Activated T-cell treated with anti-CD3 and anti-CD28 coated beads for 1 hour (primary cell): ENCODE measurements around the gene GPR132.
"Not testable (repeated sequence)": the region's sequence is repeated elsewhere in the genome, so short reads cannot be mapped to it uniquely, and the experiment has no call there.

Experiments used
- DNase-seq: peaks from one replicate; pipeline ENCODE4 v3.0.0-alpha.2; 2020; ENCODE audit warnings: low read depth

The GPR132 gene

GRCh38 chr14:105065280-105066228, at the start of gene GPR132:
Gene GPR132, minus strand, starts transcription at chr14:105065430. Its CDS starts 10,010 bp downstream, at chr14:105055420.
- peak; percentile 74 for DNase-seq

- not testable (repeated sequence) for DNase-seq
Measured at GRCh38 chr14:105109243-105109642, 44.0 kb upstream of the GPR132 start.

- no peak for DNase-seq
Measured at GRCh38 chr14:105108516-105108864, 43.3 kb upstream of the GPR132 start.

DNA sequence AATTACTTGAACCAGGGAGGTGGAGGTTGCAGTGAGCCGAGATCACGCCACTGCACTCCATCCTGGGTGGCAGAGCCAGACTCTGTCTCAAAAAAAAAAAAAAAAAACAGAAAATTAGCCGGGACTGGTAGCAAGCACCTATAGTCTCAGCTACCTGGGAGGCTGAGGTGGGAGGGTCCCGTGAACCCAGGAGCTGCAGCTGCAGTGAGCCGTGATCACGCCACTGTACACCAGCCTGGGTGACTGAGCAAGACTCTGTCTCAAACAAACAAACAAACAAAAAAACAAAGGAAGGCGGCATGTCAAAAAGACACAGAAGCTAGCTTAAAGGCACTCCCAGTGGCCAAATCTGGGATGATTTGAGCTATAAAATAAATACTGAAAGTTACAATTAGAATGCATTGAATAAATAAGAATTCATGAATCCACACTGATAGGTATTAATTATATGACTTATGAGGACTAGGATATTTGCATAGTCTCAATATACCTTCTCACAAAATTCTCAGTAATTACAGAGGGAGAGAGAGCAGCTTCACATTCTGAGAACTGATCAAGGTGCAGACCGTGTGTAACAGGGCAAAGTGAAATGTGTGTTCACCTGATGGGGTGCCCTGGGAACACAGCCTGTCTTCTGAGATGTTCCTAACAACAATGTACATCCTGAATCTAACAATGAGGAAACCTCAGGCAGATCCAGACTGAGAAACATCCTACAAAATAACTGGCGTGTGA, 42.7 kb upstream of the GPR132 start:
- DNase-seq: no peak

DNA sequence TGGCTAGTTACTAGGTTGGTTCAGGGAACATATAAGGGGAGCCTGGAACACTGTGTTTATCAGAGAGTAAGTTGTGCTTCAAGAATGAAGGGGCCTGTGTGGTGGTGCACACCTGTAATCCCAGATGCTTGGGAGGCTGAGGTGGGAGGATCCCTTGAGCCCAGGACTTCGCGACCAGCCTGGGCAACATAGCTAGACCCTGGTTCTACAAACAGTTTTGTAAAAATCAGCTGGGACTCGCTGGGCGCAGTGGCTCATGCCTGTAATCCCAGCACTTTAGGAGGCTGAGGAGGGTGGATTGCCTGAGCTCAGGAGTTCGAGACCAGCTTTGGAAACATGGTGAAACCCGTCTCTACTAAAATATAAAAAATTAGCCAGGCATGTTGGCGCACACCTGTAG, 42.1 kb upstream of the GPR132 start:
- no peak for DNase-seq

DNA sequence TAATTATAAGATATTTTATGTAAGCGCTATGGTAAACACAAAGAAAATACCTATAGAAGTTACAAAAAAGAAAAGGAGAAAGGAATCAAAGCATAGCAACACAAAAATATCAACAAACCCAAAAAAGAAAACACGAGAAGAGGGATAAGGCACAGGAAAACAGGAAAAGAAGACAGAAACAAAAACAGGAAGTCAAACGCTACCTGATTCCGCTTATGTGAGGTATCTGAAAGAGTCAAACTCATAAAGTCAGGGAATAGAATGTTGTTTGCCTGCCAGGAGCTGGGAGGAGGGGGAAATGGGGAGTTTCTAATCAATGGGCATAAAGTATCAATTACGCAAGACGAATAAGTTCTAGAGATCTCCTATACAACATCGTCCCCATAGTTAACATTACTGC, 39.9 kb upstream of the GPR132 start:
- DNase-seq: no peak

DNA sequence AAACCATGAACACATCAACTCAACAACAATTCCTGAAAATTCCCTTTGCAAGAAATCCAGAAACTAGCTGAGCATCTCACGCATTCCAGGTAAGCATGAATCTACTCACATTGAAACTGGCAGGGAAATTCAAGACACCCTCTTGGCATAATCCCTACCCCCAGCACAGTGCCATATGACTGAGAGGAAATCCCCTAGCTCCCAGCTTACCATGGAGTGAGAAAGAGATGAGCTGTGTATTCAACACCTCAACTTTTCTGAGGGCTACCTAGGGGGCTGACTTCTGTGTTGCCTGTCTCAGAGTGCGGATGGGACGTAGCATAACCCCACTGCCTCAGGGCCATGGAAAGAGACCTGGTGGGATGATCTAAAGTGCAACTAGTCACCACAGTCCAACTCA, 37.7 kb upstream of the GPR132 start:
- no peak for DNase-seq

DNA sequence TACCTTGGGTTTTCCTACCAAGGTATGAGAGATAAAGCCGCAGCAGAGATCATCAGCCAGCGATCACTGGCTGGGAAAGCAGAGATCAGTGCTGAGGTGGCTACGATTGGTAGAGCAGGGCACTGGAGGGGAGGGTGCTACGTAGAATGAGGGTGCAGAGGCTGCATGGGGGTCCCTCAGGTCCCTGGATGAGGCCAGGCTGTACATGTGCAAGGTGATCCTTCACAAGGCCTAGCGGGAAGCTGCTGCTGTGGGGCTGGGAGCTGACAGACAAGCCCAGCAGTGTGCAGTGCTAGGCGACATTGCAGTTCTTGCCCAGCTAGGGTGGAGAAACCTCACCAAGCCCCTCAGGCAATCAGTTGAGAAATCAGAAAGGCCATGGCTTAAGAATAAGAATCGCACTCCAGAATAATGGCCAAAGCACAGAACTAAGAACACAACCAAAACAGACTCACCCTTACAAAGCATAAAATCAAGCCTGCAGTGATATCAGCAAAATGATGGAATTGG, 37.2 kb upstream of the GPR132 start:
- DNase-seq: no peak

- no peak for DNase-seq
Measured at GRCh38 chr14:105100910-105101309, 35.7 kb upstream of the GPR132 start.

GRCh38 chr14:105099778-105100177, 34.5 kb upstream of the GPR132 start:
- no peak for DNase-seq

- DNase-seq: no peak
Measured at GRCh38 chr14:105098316-105098715, 33.1 kb upstream of the GPR132 start.

DNA sequence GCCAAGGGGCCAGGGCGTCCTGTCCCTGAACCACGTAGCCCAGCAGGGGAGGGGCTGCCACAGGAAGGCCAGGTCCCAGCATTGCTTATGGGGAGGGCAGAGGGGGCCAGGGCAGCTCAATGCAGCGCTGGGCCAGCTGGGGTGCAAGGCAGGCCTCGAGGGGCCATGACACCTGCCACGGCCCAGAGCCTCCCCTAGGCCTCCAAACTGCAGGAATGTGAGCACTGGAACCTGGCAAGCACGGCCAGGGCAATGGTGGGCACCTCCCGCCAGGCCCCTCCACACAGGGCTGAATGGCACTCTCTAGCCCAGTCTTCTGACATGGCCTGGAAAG, 32.5 kb upstream of the GPR132 start:
- no peak for DNase-seq

DNA sequence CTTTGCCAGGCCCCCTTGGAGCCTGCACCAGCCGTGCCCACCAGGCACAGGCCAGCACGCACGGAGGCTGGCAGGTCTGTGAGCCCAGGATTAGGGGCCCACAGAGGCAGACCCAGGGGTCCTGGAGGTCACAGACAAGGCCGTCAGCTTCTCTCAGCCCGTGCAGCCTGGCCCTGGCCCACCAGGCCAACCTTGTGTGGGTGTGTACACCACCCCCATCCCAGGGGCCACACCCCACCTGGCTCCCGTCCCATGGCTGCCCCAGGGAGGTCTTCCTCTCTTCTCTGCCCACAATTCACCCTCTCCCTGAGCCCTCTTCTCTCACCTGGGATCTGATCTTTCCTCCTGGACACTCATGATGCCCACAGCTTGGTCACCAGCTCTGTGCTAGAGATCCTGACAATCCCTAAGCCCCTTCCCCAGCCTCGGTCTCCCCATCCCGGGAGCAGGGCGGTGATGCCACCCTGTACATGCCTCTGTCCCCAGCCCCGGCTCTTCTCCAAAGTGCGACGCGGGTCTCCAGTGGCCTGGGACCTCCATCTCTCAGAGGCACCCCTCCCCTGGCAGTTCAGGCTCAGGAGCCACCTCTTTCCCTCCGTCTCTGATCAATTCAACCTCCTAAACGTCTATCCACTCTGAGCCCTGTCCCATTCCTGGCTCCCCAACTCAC, 31.1 kb upstream of the GPR132 start:
- no peak for DNase-seq

- DNase-seq: no peak
Measured at GRCh38 chr14:105095236-105095805, 30.1 kb upstream of the GPR132 start.

DNA sequence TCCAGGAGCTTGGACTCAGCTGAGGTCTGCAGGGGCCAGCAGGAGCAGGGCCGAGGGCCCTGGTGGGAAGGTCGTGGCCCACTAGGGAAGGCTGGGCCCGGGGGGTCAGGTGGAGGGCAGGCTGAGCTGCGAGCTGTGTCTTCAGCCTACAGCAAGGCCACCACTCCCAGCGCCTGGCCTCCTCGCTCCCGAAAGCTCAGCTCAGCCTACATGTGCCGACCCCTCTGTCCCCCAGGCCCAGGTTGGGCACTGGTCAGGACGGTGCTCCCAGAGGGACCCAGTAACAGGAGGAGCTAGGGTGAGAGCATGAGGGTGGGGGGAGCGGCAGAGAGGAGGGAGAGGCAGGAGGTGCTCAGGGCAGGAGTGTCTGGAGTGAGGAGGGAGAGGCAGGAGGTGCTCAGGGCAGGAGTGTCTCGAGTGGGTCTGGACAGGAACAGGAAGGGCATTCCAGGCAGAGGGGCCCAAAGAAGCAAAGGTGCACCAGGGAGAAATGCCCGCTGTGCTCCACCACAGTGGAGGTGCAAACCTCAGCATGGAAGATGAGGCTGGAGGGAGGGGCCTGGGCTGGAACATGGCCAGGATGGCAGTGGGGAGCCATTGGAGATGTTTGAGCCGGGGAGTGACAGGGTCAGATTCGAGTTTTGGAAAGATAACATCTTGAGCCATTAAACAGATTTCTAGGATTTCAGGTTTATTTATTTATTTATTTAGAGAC, 29.1 kb upstream of the GPR132 start:
- DNase-seq: no peak

DNA sequence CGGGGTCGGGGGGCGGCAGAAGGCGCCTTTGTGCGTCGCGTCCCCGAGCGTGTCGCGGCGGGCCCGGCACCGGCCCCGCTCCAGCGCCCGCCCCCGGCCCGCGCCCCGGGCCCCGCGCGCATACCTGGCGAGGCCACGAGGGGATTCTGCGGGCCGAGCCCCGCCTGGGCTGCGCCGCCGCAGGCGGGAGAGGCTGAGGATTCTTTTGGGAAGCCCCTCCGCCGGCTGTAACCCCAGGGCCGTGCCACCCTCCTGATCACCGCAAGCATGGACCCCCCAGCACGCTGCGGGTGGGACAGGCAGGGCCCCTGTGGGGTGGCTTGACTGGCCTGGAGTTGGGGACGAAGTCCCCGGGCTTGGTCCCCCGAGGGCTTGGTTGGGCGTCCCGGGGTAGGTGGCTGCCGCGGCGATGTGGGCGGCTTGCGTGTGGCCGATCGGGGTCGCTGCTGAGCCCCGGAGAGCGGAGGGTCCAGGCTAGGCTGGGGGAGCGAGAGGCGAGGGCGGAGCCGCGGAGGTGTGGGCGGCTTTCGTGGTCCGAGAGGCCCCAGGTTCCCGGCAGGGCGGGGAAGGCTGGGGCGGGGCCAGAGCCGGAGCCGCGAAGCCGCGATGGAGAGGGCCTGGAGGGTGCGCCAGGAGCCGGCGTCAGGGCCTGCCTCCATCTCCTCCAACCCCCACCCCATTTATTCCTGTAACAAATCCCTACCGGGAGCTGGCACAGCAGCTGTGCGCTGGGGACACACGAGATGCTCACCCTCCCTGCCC, 28.4 kb upstream of the GPR132 start:
- DNase-seq: peak; percentile 44

GRCh38 chr14:105093038-105093430, 27.8 kb upstream of the GPR132 start:
- DNase-seq: peak; percentile 59

- no peak for DNase-seq
Measured at GRCh38 chr14:105092171-105093037, 27.2 kb upstream of the GPR132 start.

GRCh38 chr14:105091517-105092170, 26.4 kb upstream of the GPR132 start:
- DNase-seq: no peak
